CD4-positive, alpha-beta T cell treated with Interleukin-15 for 4 hours (primary cell): ENCODE results near the gene ELOVL2.
"Not testable (repeated sequence)": the region's sequence is repeated elsewhere in the genome, so short reads cannot be mapped to it uniquely, and the experiment has no call there.

Experiments
- DNase-seq: peaks from one replicate; pipeline ENCODE4 v3.0.0-alpha.2; 2020; ENCODE audit warnings: low spot score

The ELOVL2 gene

GRCh38 chr6:11021714-11022113, 22.4 kb downstream of the ELOVL2 start:
- no peak for DNase-seq

- DNase-seq = no peak
These were observed 23.1 kb downstream of the ELOVL2 start for GRCh38 chr6:11021003-11021402.

DNA sequence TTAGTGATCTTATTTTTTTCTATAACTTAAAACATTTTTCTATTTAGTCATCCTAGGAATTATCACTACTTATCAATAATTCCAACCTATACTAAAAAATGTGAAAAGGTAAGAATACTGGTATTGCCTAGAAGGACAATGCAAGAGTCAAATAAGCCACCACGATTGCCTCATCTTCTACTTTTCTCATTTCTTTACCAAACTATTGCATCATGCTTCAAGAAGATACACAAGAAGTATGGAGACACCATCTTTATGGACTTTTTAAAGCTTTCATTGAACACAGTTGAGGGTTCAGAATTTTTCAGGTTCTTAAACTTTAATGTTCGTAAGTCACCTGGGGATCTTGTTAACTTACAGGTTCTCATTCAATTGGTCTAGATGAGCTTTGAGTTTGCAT, 25.9 kb downstream of the ELOVL2 start:
- DNase-seq = no peak

DNA sequence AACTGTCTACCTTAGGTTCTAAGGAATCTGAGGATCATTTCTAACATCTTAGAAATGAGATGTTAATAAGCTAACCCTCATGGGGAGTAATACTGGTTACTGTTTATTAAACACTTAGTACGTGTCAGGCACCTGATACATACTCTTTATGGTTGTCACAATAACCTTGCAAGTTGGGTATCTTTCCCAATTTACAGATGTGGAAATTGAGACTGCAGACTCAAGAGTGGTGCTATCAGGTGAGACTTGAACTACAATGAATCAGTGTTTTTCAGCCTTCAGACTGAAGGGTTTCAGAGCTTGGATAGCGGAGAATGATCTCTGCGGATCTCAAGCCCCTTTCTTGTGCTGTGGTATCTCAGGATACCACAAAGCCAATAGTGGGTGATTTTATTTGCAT, 27.0 kb downstream of the ELOVL2 start:
- DNase-seq = no peak

DNA sequence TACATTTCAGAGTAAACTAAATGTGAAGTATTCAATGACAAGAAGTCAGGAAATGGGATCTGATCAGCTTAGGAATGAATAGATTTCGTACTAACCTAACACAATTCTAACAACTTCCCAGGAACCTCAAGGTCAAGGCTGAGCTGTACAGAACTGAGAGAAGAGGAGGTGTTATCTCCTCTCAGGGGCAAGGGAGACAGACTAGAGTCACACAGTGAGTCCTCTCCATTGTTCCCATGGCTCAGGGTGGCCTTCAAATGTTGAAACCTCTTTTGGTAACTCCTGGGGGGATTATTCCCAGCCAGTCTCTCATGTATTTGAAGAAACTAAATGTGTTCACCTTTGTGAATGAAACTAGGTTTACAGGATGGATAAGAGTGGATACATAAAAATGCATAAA, 27.7 kb downstream of the ELOVL2 start:
- DNase-seq = no peak

GRCh38 chr6:11015102-11015501, 29.0 kb downstream of the ELOVL2 start:
- DNase-seq = no peak

GRCh38 chr6:11013721-11014070, 30.4 kb downstream of the ELOVL2 start:
- no peak for DNase-seq

- DNase-seq = no peak
These were observed 31.0 kb downstream of the ELOVL2 start for GRCh38 chr6:11012976-11013720.

GRCh38 chr6:11012295-11012754, 31.8 kb downstream of the ELOVL2 start:
- DNase-seq = no peak

DNA sequence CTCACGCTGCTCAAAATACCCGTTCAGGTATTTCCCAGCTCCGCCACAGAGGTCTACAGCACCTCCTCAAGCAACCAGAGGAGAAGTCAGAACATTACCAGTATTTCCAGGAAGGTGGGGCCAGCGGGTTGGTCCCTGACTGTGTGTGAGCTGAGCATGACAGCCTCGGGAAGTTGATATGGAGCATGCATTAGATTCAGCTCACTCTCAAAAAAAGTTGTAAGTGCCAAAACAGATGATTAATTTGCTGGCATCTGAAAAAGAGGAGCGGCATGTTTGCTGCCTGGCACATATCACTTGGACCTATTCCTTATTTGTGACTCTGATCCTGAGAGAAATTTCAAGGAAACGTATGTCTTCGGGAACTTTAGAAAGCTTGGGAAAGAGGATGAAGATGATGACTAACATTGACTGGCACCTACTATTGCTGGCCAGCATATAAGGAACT, 32.3 kb downstream of the ELOVL2 start:
- no peak for DNase-seq

DNA sequence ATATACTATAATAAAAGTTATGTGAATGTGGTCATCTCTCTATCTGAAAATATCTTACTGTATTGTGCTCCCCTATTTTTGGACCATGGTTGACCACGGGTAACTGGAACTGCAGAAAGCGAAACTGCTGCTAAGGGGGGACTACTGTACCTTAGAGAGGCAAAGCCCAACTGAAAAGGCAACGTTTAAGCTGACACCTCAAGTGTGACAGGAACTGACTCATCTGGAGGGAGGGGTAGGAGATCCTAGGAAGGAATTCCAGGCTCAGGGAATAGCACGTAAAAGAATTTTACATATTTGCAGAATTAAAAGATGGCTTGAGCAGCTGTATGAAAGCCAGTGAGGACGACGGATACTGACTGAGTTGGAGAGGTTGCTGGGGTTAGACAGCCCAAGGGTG, 34.8 kb downstream of the ELOVL2 start:
- no peak for DNase-seq

DNA sequence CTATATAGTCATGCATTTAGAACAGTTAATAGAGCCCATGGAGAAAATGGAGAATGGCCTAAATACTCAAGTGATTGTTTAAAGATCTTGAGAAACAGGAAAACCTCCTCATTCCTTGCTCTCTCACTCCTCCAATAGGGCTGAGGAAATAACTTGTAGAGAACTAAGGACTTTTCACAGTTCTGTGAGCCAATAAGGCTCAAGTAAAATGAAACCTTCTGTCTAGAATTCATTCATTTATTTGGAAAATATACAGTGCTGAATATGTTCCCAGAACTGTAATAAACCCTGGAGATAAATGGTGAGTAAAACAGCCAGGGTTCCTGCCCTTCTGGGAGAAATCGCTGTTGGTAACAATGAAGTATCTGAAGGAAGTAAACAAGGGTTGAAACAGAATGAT, 35.3 kb downstream of the ELOVL2 start:
- DNase-seq = no peak

DNA sequence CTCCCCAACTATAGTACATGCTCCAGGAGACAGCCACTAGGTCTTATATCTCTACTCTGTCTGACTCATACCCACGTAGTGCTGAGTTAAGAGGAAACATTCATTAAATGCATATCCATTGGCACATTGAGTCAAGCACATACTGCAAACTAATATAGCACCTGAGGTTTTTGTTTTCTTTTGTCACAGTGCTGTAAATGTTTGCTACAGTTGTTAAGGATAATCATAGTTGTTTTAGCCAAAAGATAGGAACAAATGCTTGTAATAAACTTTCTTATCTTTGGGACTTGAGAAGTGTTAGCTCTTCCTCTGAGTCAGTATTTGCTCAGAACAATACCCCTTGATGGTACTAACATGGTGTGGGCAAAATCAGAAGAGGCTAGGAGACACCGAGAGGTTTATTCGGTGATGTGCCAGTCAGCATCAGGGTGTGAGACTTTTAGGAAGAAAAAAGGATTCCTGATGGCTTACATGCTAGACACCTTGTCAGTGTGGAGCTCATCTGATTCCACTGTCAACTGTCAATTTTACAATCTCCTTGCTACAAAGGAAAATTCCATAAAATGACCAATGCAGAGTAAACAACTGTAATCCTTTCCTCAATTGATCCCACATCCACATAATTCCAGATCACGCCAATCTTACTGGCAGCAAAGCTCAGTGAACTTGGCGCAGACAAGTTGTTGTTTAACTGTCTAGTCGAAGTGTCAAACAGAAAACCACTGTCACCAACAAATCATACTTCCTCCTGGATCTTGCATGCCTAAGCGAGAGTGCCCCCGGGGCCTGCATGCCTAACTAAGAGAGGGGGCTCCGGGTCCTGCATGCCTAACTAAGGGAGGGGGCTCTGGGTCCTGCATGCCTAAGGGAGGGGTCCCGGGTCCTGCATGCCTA, 36.1 kb downstream of the ELOVL2 start:
- DNase-seq = no peak

- DNase-seq = no peak
These were observed 38.0 kb downstream of the ELOVL2 start for GRCh38 chr6:11006061-11006460.

- DNase-seq = not testable (repeated sequence)
These were observed 40.8 kb downstream of the ELOVL2 start for GRCh38 chr6:11003297-11003696.

DNA sequence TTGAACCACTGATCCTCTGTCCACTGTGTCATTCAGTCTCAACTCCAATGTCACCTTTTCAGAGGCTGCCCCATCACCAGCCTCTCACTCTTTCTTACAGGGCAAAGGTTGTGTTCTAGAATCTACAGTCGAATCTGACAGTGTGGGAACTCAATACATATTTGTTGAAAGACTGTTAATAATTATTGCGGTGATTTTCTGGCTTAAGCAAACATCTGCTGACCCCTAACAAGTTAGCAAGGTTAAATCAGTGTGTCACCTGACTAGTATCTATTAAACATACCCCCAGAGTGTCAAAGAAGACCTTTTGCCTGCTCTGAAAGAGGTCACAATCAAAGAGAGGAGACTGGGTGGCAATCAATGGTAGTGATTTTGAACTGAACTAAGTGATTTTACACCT, 41.9 kb downstream of the ELOVL2 start:
- DNase-seq = no peak

DNA sequence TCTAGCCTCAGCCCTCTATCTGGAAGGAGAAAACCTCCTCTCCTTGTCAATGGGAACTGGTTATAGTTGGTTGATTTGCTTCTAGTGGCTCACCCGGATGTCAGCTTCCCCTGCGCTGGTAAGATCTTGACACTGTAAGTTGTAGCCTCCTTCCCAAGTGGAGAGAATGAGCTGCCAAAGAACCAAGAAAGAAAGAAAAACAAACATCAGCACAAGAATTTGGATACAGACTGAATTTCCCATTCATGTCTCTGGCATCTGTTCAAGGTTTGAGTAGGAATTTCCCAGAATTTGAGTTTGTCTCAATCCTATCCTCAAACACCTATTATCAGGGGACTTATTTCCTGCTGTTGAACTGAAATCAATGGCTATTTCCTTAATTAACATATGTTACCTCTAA, 44.1 kb downstream of the ELOVL2 start:
- DNase-seq = no peak

- no peak for DNase-seq
These were observed 48.9 kb downstream of the ELOVL2 start for GRCh38 chr6:10995114-10995707.

GRCh38 chr6:10993896-10994295, 50.2 kb downstream of the ELOVL2 start:
- no peak for DNase-seq

- no peak for DNase-seq
These were observed 53.0 kb downstream of the ELOVL2 start for GRCh38 chr6:10991115-10991514.

DNA sequence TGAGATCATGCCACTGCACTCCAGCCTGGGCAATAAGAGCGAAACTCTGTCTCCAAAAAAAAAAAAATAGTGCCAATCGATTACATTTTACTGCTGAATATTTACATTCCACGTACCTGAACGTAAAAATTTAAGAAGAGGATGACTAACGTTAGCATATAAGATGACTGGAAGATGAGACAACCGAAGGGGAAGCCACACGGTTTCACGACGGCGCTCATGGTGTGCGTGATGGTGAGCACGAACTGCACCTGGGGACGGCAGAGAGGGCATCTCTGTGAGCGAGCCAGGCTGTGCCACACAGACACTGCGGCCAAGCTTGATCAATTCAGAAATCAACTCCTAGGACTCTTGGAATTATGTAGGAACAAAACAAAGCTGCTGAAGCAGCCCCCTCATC, 54.5 kb downstream of the ELOVL2 start:
- DNase-seq = no peak

DNA sequence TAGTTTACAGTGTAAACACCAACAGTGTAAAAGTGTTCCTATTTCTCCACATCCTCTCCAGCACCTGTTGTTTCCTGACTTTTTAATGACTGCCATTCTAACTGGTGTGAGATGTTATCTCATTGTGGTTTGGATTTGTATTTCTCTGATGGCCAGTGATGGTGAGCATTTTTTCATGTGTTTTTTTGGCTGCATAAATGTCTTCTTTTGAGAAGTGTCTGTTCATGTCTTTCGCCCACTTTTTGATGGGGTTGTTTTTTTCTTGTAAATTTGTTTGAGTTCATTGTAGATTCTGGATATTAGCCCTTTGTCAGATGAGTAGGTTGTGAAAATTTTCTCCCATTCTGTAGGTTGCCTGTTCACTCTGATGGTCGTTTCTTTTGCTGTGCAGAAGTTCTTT, 59.1 kb downstream of the ELOVL2 start:
- DNase-seq = not testable (repeated sequence)

- no peak for DNase-seq
These were observed 62.7 kb downstream of the ELOVL2 start for GRCh38 chr6:10981409-10981808.
